ENCODE measurements around the gene IFNK.
"Not testable (repeated sequence)": the region's sequence is repeated elsewhere in the genome, so short reads cannot be mapped to it uniquely, and the experiment has no call there.

Gene IFNK

GRCh38 chr9:27524236-27524635 lies at the start of gene IFNK:
TSS of gene IFNK (plus strand) at chr9:27524290. CDS start at chr9:27524337, 47 bp downstream.
- DNase-seq: no peak

DNA sequence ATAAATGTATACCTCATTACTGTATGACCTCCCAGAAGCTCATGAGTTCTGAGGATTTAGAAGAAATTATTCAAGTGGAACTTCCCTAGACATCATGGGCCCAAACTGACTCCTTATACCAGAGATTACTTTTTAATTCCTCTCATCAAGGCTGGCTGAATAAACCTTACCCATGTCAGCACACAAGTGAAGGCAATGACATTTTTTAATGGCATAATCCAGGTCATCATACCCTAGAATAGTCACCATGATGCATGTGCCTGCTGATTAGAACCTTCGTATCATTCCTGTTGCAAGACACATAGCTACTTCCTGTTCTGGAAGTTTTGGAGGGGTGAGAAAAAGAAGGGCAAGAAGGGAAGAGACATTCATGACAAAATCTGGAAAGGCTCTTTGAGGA lies 49.8 kb upstream of the IFNK start:
- DNase-seq: no peak

DNA sequence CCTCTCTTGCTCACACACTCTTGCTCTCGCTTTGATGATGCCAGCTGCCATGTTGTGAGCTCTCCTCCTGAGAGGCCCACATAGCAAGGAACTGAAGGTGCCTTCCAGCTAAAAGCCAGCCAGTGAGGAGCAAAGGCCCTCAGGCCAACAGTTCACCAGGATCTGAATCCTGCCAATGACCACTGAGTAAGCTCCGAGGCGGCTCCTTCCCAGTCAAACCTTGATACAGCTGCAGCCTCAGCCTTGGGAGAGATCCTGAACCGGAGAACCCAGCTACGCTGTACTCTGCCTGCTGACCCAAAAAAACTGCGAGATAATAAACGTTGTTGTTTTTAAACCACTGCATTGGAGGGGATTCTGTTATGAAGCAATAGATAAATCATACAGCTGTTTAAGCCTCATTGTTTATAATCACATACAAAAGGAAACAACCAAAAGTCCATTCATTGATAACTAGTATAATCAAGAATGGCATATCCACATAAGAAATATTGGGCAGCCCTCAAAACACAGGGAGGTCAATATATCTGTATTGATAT lies 49.0 kb upstream of the IFNK start:
- DNase-seq: no peak

- DNase-seq: no peak
Observed at GRCh38 chr9:27476870-27477515, 47.1 kb upstream of the IFNK start.

DNA sequence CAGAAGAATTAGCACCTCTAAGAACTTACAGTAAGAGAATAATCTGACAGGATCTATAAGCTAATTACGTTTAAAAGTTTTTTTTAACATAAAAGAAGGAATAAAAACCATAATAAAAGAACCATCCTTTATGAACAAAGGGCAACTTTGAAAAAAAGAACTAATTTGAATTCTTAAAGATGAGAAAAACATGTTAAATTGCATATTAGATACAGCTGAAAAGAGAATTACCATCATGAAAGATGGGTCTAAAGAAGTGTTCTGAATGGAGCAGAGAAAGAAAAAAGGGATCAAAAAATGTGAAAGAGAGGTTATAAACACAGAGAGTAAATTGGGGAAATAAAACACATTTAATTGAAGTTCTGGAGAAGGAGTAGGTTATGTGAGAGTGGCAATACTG lies 45.8 kb upstream of the IFNK start:
- DNase-seq: no peak

GRCh38 chr9:27482709-27483108 lies 41.4 kb upstream of the IFNK start:
- DNase-seq: no peak

DNA sequence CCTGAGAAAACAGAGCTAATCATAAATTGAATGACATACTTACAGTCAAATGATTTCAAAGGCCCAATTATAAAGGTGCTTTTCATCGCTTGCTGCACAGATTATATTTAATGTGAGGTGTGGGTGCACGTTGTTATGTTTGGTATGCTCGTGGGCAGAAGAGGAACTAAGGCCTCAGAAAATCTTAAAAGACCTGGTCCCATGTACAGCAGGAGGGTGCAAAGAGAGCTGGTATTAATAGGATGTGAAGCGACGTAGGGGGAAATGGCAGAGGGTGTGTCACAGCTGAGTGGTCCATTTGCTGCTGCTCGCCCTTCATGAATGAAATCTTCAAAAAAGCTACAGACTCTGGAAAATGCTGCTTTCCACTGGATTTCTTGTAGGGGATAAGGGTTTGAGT lies 40.5 kb upstream of the IFNK start:
- no peak for DNase-seq

DNA sequence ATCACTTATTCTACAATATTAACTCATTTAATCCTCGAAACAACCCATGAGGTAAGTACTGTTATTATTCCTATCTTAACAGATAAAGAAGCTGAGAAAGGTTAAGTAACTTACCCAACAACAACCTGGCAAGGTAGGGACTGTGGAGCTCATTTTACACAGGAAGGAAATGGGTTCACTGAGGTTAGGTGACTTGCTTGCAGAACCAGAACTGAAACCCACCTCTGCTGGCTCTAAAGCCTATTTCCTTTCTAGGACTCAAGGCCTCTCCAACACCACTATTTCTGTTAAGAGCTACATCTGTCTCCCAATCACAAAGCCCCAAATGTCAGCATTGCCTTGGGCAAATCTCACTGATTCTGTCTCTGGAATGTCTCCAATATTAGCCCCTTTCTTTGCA lies 38.9 kb upstream of the IFNK start:
- no peak for DNase-seq

GRCh38 chr9:27487128-27487640 lies 36.9 kb upstream of the IFNK start:
- no peak for DNase-seq

- DNase-seq: no peak
Observed at GRCh38 chr9:27487927-27488326, 36.2 kb upstream of the IFNK start.

- DNase-seq: no peak
Observed at GRCh38 chr9:27489087-27489876, 34.8 kb upstream of the IFNK start.

DNA sequence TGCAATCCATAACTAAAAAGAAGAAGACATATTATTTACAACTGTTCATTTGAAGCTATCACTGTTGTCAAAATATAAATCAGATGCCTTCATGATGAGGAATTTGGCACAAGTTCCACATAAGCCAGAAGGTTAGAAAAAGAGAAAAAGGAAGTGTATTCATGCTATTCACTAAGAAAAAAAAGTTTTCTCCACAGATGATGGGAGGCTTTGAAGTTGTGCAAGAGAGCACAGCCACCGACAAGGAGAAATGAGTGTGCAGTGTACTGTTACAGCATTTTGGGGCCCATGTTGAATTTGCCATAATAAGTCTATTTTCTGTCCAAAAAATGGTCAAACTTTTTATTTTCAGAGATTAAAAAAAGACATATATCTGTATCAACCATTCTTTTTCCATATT lies 32.9 kb upstream of the IFNK start:
- DNase-seq: no peak

DNA sequence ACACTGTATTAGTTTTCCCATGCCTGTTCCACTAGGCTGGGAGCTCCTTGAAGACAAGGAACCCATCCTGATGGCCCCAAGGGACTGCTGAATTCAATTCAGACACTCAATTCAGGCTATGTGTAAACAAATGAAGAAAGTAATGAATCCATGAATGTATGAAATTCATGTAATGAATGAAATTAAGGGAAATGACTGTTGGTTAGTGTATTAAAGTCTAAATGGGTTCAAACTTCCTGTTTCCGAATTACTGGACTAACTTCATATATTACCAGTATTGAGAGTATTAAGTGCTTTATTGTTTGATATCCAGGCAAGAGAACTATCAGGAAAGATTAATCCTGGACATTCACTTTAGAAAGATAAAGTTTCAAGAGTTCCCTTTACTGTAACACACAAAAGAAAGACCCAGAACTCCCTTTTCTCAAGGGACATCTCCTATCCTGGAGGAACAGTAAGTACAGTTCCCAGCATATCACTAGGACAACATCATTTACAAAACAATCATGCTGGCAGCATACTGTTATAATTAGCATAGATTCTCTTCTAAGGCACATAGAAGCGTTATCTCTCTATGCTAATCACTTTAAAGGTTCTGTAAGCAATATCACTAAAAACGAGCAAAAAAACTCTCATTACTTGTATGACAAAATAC lies 28.5 kb upstream of the IFNK start:
- DNase-seq: no peak

GRCh38 chr9:27496135-27496504 lies 28.0 kb upstream of the IFNK start:
- no peak for DNase-seq

GRCh38 chr9:27497883-27498417 lies 26.1 kb upstream of the IFNK start:
- no peak for DNase-seq

DNA sequence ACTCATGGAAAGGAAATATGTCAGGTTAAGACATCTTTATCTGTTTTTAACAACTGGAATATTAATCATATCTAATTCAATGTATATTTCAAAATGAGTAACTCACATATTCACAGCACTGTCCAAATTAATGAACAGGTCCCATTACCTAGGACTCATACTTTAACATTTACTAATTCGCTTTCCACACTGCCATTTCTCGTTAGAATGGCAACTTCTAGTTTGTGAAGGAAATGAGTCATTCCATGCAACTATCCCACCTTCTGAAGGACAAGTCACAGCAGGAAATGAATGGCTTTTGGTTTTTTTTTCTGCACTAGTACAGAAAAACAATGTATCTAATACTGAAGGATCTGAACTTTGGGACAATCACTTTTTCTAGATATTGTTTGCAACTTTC lies 24.6 kb upstream of the IFNK start:
- no peak for DNase-seq

GRCh38 chr9:27500902-27501301 lies 23.2 kb upstream of the IFNK start:
- DNase-seq: not testable (repeated sequence)

DNA sequence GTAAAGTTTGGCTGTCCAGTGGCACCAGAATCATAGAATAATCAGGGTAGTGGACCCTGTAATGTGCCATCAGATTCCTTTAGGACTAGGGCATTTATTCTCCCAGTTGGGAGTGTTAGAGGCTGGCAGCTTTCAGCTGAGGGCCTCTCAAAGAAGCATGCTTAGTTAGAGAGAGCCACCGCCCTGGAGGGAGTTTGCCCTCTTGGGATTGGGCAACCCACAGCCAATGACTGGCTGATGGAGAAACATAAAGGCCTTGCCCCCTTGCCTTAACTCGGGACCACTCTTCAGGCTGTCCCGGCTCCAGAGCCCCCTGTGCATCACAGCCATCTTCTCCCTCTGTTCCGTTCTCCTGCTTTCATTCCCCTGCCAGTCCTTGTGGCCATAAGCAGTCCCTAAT lies 20.5 kb upstream of the IFNK start:
- DNase-seq: no peak

DNA sequence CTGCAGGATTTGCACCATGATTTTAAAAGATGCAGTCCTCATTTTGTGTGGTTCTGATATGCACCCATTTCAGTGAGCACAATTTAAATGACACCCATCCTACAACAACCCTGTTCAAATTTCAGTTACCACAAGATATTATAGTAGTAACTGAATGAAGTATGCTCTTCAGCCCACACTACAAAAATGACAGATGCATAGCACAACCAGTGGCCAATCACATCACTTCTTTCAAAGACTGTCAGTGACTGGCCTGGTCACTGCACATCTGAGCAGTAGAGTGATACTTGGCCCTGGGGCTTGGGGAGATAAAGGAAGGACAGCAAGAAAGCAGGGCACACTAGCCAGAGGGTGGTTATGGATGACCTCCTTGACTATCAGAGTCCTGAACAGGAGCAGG lies 19.8 kb upstream of the IFNK start:
- no peak for DNase-seq

DNA sequence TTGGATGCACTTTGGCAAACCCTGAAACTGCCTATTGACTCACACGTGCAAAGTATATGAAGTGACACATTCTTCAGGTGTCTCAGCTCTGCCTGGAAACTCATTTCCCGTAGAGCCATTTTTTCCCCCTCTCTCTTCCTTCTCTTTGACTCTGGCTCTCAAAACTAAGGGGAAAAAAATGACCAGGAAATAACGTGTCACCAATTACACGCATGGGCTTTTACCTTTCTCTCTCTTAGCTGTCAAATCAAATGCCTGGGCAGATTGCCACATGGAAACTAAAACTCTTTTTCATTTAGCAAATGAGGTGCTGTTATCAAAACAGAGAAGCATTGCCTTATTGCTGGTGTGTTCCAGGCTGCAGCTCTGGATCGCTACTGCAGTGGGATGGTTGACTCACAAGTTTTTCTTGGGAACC lies 18.3 kb upstream of the IFNK start:
- DNase-seq: no peak

GRCh38 chr9:27506981-27507380 lies 17.1 kb upstream of the IFNK start:
- DNase-seq: no peak

GRCh38 chr9:27510780-27511179 lies 13.3 kb upstream of the IFNK start:
- DNase-seq: no peak

DNA sequence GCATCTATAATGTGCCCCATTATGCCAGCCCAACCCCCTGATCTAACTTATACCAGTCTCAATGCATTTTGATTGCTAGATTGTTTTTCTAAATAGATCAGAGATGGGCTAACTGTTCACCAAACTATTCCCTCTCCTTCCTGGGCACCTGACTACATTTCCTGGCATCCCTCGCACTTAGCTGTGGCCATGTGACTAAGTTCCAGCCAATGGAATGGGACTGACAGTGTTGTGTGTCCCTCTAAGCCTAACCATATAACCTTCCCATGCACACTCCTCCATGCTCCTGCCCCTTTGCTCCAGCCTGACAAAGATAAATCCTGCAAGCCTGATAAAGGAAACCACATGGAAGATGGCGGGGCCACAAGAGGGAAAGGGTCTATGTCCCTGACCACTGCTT lies 12.3 kb upstream of the IFNK start:
- no peak for DNase-seq

Data from activated T-cell treated with anti-CD3 and anti-CD28 coated beads, Interleukin-2, amount 50 U/mL, for 1 hour (primary cell).